Midbrain (tissue), 1 donor: ENCODE measurements around the gene GPR55.

Source experiments
- DNase-seq: peaks from one replicate; lab custom pipeline; 2025; lab: John Stamatoyannopoulos, UW

The GPR55 gene

DNA sequence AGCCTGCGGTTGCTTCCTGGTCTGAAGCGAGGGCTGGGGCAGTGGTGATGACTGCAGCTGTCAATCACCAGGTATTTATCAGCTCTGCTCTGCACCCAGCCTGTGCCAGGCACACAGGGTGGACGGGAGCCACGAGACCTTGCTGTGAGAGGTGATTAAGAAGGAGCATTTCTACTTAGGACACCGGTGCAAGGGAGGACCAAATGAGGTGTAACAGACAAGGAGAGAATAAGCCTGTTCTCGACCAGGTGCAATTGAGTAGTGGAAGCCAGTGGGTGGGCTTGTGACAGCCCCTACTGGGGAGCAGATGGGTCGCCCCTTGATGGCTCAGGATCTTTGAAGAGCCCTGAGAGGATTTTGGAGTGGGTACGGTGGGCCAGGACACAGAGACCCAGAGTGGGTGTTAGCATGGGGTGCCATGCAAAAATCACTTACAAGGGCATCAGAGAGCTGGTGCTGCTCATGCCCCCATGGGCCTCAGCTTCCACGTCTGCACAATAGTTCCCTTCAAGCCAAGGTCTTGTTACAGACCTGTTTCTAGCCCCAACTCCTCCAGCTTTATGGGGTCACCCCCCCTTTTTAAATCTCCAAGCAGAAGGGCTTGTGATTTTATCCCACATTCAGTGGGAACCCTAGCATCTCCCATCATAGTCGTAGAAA, 24.6 kb downstream of the GPR55 start:
- no peak for DNase-seq

DNA sequence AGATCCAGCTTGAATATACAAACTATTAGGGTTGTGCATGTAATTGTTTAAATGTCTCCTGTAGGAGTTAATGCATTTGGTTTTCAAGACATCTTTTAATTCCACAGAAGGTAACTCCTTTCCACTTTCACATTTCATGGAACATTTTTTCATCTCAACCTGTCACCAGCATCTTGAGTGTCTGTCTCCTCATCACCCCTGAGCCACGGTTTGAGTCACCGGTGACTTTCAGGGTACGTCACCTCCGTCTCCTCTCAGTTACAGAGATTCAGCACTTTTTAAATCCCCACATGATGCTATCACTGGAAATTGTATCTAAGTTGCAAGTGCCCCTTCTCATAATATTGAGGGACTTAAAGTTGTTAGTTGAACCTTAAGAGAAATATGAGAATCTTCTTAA, 25.3 kb downstream of the GPR55 start:
- no peak for DNase-seq

DNA sequence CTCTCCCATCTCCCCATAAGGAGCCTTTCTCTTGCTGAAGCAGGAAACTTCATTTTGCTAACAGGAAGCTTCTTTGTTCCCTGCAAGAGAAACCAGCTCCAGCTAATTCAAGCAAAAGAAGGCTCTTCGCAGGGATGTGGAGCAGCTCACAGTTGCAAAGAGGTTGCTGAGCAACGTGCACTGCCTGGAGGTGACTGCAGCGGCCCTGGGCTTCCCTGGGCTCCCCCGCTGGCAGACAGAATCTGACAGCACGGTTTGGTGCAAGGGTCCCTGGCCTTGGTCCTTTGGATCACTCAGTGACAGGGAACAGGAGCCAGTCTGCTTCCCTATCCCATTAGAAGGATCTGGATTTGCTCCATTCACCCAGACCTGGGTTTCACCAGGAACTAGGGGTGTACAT, 25.8 kb downstream of the GPR55 start:
- peak; percentile 18 for DNase-seq

DNA sequence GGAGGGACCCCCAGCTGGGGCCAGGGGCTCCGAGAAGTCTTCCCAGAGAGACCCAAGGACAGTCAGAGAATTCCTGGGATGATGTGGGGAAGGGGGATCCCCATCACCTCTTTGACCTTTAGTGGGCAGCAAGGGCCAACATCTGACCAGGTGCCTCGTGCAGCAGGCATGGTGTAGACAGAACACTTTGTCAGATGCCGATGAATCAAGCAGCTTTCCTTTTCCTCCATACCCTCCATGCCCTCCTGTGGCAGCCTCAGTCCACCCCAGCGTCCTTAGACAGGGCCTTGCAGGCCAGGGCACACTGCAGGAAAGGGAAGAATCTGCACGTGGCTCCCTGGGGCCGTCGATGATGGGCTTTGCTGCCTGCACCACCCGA, 26.3 kb downstream of the GPR55 start:
- DNase-seq, result no peak

DNA sequence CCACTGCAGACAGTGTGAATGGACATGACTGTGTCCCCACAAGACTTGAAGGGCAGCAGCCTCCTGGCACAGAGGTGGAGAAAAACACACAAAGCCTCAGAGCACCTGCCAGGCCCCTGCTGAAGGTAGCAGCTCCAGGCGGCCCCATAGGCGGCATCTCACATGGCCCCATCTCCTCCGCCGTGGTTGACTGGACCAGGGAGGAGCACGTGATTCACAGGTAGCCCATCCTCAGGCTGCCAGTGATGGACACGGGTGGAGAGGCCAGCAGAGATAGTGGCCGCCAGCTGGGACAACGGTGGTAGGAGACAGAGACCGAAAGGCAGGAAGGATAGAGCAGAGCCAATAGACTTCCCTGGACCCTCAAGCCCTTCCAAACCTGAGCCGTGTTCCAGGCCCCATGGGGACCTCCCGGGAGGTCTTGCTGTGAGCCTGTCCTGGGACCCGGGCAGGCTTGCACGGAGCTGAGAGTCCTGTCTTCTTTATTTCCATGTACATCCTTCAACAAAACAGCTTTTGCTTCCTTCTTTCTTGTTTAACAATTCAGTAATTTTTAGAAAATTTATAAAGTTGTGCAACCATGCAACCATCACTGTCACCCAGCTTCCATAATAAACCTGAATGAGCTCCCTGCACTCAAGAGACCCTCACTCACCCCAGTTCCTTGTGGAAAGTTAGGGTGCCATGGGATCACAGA, 26.9 kb downstream of the GPR55 start:
- DNase-seq, result no peak

DNA sequence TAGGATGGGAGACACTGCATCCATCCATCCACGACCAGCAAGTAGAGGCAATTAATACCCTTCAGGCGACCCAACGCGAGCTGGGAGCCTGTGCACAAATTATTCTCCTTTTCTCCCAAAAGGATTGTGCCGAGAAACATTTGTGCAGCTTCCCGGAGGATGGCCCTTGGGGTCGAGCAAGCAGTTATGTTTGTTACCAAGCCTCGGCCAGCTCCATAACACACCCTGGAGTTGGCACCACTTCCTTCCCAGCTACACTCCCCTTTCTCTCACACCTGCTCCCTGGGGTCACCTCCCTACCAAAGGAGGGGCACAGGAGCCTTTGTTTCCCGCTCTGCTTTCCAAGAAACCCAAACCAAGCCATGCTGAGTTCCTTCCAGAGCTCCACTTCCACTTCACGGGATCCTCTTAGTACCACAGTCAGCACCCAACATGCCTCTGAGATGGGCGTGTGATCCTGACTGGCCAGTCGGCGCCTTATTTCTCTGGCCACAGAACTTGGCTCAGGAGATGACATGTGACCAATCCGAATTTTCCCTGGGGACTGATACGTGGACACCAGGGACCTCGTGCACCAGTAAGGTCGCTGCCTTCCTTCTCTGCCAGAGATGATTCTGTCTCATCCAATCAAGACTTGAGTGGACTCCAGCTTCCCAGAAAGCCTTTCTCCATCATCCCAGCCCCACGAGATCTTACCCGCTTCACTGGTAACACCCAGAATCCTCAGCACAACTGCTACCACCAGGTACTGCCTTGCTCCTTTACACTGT, 28.5 kb downstream of the GPR55 start:
- DNase-seq, result no peak

DNA sequence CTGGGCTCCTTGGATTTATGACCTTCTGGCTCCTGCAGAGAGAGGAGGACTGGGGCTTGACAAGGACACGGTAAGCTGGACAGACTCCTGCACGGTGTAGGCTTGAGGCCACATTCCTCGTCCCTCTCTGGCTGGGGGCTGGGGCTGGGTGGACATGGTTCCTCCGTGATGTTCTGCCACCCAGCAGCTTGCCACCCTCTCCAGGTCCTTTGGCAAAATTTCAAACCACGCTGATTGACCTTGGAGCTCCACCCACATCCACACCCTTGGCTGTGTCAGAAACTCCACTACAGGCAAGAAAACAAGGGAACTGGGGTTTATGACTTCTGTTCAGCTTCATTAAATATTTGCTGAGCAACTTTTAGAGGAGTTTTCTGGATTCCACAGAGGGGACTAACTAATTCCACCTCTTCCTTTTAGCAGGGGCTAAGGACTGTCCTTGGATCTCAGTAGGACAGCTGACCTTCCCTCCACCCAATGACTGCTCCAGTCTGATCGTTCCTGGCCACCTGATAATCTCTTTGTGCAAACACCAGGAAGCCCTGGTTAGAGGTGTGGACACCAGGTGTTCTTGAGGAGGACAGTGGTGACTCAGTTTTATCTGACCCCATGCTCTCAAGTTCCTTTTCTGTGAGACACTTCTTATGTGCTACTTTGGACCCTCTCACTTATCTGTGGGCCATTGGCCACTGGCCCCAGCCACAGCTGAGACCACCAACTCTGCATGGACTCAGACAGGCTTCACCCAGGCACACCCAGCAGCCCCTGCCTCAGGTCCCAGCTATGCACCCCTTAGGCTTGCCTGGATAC, 29.3 kb downstream of the GPR55 start:
- no peak for DNase-seq

DNA sequence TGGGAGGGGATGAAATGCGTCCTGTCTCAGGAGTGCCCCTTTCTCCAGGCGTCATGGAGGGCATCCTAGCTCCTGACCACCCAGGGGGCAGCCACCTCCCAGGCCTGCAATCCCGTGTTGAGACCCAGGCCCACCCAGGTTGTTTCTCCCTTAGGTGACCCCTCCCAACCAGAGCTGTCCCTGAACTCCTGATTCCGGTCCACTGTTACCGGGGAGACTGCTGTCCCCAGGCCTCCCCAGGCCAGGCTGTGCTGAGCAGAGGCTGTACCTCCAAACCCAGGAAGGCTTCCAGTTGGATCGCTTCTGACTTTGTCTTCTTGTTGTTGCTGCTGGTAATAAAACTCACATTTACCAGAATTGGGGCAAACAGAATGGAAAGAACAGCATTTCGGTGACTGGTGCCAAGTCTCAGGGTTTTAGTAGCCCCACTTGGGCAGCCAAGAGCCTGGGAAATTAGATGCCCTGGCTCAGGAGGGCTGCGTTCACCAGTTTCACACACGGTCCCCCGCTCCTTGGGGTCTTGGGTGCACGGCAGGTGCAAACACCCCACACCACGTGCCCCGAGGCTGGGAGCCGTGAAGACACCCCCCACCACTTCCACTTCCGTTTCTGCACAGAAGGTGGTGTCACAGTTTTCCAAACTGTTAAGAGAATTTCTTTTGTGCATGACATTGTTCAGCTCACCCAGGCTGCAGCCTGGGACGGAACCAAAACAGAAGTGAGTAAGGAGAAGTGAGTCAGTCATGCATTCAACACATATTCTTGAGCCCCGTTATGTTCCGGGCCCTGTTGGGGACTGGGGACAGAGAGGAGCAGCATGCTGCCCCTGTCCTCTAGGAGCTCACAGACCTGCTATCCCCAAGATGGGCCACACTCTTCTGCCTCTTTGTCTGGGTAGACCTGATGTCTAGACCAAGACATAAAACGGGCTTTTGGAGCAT, 30.9 kb downstream of the GPR55 start:
- peak; percentile 57 for DNase-seq

DNA sequence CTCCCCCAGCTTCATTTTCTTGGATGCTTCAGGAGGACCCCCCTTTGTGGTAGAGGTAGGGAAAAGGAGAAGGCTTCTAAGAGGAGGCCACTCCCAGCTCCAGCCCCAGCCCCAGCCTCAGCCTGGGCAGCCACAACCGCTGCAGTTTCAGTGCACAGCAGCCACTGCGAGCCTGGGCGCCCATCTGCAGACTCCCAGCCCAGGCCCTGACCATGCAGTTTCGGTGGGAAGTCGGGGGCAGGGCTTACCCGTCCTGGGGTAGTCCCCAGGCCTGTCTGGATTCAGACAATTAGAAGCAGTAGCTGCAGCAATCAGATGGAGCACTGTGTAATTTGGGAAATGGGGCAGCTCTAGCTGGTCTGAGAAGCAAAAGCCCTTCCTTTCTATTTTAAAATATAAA, 31.7 kb downstream of the GPR55 start:
- no peak for DNase-seq

DNA sequence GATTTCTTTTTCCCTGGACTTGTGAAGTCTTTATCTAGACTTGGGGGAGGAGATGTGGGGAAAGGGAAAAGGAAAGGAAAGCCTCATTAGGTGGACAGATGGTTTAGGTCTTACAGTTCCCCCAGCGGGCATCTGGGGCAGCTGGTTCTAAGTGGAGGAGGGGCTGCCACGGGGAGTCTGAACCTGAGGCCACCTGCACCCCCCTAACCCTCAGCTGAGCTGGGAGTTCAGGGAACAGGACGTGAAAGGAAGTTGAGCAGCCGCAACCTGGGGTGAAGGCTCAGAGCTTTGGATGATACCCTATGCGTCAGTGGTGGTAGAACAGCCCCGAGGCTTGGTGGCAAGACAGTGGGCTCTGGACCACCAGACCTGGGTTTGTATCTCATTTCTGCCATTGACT, 33.5 kb downstream of the GPR55 start:
- no peak for DNase-seq

DNA sequence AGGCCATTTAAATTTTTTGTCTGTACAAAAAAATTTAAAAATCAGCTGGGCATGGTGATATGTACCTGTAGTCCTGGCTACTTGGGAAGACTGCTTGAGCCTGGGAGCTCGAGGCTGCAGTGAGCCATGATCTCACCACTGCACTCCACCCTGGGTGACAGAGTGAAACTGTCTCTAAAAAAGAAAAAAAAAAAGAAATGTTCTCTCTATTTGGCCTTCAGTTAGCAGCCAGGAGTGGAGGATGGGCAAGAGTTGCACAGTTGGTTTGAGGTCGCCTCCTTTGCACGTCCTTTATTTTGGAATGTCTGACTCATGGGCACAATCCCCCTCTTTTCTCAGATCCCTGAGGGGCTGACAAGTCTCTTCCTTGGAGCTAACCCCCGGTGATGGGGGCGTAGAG, 34.0 kb downstream of the GPR55 start:
- no peak for DNase-seq

DNA sequence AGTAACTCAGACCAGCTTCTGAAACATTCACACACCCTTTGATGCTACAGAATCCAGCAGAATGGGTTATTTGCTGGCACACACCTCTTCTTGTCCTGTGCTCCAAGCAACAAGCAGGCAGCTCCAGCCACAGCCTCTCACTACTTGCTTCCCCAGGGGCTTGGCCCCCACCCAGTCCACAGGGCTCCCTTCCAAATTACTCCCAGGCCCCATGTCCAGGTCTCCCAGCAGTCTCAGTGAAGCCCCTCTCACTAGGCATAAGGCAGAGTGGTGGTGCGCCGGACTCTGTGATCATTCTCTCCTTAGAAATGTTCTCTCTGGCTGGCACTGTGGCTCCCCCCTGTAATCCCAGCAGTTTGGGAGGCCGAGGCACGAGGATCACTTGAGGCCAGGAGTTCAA, 34.4 kb downstream of the GPR55 start:
- no peak for DNase-seq

DNA sequence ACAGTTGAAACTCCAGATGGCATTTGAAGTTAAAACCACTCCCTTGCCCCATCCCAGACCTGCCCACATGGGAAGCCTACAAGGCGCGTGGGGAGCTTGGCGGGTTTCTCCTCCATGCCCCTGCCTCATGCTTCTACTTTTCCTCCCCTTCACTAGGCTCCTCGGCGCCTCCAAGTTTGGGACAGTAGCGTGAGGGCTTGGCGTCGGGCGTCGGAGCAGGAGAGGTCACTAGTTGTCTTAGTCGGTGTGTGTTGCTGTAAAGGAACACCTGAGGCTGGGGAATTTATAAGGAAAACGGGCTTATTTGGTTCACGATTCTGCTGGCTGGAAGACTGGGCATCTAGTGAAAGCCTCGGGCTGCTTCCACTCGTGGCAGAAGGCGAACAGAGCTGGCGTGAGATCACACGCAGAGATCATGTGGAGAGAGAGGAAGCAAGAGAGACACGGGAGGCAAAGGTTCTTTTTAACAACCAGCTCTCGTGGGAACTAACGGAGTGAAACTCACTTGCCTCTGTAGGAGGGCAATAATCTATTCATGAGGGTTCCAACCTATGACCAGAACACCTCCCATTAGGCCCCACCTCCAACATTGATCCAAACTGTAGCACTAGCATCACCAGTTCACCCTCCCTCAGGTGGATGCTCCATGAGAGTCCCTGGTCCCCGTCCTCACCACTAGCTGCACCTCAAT, 35.0 kb downstream of the GPR55 start:
- DNase-seq, result no peak

DNA sequence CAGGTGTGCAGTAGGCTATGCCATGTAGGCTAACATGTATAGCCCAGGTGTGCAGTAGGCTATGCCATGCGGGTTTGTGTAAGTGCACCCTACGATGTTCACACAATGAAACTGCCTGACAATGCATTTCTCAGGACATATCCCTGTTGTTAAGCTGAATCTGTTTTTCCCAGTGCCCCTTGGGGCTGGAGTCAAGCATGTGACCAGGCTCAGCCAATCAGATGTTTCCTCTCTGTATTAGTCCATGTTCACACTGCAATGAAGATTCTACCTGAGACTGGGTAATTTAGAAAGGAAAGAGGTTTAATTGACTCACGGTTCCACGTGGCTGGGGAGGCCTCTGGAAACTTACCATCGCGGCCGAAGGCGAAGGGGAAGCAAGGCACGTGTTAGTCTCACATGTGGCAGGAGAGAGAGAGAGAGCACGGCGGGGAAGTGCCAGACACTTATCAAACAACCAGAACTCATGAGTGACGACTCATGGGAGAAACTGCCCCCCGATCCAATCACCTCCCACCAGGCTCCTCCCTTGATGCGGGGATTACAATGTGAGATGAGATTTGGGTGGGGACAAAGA, 36.1 kb downstream of the GPR55 start:
- DNase-seq, result no peak

DNA sequence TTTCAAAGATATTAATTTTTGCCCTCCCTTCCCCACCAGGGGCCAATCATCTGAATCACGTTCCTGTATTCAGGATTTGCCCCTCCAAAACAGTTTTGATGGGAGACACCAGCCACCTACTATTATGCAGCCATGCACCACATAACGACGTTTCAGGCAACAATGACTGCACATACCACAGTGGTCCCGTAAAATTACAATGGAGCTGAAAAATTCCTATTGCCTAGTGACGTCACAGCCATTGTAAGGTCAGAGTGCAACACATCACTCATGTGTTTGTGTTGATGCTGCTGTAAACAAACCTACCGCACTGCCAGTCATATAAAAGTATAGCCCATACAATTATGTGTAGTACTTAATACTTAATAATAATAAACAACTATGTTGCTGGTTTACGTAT, 37.7 kb downstream of the GPR55 start:
- no peak for DNase-seq

DNA sequence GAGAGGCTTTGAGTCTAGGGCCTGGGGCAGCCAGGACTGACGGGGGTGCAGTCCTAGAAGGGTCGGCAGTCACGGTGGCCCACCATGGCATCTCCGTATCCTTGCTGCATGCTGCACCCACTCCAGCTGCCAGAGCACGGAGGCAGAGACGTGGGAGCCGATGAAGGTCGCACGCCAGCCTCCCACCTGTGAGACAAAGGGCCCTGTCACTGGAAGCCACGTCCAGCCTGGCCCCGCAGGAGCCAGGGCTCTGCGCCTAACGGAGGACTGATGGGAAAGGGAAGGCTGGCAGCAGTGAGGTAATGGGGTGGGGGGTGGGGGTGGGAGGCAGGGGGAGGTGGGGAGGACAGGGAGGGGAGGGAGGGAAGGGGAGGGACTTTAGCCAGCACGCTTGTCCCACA, 38.4 kb downstream of the GPR55 start:
- DNase-seq, result no peak

DNA sequence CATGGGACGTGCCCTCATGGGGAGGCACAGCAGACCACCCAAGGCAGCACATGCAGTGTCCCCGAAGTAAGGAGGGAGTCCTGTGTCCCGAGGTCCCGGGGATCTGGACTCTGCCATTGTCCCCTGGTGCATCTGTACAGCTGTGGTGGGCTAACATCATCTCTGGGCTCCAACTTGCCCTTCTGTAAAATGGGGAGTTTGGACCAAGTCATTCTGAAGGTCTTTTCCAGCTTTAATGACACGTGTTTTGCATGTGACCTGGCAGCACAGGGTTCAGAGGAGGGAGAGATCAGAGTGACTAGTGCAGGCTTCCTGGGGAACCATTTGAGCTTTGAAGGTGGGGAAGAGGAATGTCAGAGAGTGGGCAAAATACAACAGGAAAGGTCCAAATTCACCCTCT, 38.8 kb downstream of the GPR55 start:
- no peak for DNase-seq

DNA sequence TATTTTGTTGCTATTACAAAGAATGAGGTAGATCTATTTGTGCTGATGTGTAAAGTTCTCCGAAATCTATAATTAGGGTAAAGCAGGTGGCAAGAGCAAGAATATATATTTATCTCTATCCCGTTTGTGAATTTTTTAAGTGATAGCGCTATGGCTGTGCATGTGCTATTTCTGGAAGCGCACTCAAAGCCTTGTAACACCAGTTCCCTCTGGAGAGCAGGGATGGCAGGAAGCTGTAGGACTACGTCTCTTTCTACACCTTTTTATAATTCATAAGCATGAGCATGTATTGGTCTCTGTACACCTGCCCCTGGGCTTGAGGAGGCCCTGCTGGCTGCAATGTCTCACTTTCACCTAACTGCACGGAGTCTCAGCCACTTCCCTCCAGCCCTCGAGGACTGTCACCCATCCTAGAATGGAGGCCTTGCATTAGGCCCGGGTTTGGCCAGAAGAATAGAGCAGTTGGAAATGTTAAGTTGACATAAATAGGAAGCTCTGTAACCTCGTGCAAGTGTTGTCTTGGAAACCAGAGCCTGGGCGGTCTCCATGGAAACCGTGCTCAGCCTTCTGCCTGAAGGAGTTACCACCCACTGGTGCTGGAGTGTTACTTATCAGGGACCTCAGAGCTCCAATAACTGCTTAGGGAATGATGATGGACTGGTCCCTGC, 39.4 kb downstream of the GPR55 start:
- DNase-seq, result peak; percentile 32

DNA sequence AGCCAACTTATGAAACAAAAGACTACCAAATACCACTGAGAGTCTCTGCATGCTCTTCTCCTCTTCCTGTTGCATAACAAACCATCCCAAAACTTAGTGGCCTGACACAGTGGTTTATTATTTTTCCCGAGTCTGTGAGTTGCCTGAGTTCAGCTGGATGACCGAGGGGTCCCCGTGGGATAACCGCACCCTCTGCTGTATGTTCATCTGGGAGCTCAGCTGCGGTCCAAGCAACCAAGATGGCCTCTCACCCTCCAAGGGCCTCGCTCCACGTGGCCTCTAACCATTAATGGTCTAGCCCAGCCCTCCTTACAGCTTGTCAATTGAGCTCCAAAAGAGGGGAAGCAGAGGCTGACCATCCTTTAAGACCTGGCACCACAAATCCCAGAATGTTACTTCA, 43.2 kb downstream of the GPR55 start:
- no peak for DNase-seq

DNA sequence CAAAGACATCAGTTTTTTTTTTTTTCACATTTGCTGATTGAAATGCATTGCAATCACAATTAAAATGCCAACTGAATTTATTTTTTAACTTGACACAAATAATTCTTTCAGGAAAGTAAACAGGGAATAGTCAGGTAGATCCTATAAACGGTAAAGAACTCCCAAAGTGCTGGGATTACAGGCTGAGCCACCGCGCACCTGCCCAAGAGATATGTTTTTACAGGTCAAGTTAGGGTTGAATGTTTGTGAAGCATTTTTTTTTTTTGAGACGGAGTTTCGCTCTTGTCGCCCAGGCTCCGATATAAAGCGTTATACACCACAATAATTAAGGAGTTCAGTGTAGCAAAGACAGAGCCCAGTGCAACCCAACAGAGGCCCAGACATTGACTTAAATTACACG, 45.2 kb downstream of the GPR55 start:
- DNase-seq, result no peak
